IMR-90 (cell line): Measurements from ENCODE around the gene WDR47. TPM values are rescaled to one million over a fixed set of nuclear protein-coding genes. Genes with fewer than 3 reads are reported as not detected.

Source experiments
- ATAC-seq: fragments of 200-7000 bp; cut with Tn5 transposase; 2 replicates; pipeline ENCODE4 v1.9.1; 2020; ENCODE audit warnings: low read depth, mild to moderate bottlenecking, moderate library complexity
- BruUV-seq: library from RNA; stranded (reverse); fragments of 400-500 nt; replicated peaks from 2 replicates; lab custom pipeline; 2021; lab: Mats Ljungman, UMichigan
- CTCF ChIA-PET: fragments of 300-600 bp; formaldehyde crosslinking; extraction: SDS; loops from one replicate; lab custom pipeline; 2021; ENCODE audit warnings: antibody characterized with exemption; lab: Yijun Ruan, JAX
- POLR2A ChIA-PET: fragments of 300-600 bp; sonication (Branson Sonifier 250); formaldehyde crosslinking; loops from one replicate; lab custom pipeline; 2022; ENCODE audit warnings: antibody characterized with exemption; ENCODE audit not compliant: unreplicated experiment; lab: Charles Lee
- DNase-seq: peaks from one replicate; pipeline ENCODE4 v3.0.0; 2013
- H2AFZ ChIP-seq: replicated peaks from 2 replicates; pipeline ENCODE3; 2013; ENCODE audit warnings: low read length, mild to moderate bottlenecking; ENCODE audit not compliant: poor library complexity
- H2AK5ac ChIP-seq: 2 replicates; pipeline ENCODE4 v1.6.1; 2013; ENCODE audit warnings: low read depth, low read length, inconsistent platforms
- H2AK9ac ChIP-seq: replicated peaks from 2 replicates; pipeline ENCODE3; 2013; ENCODE audit warnings: mild to moderate bottlenecking, low read depth, low read length, moderate library complexity; ENCODE audit not compliant: poor library complexity
- H2BK120ac ChIP-seq: 2 replicates; pipeline ENCODE4 v1.6.1; 2013; ENCODE audit warnings: low read depth, low read length, inconsistent platforms
- H2BK15ac ChIP-seq: 3 replicates; pipeline ENCODE4 v1.6.1; 2013; ENCODE audit warnings: low read depth, low read length, inconsistent platforms
- H2BK20ac ChIP-seq: 2 replicates; pipeline ENCODE4 v1.6.1; 2013; ENCODE audit warnings: low read depth, mild to moderate bottlenecking, inconsistent platforms, low read length, moderate library complexity
- H2BK5ac ChIP-seq: 2 replicates; pipeline ENCODE4 v1.6.1; 2013; ENCODE audit warnings: mild to moderate bottlenecking, low read depth, low read length, inconsistent platforms; ENCODE audit not compliant: poor library complexity, severe bottlenecking
- H3K14ac ChIP-seq: replicated peaks from 2 replicates; pipeline ENCODE4 v1.6.1; 2013; ENCODE audit warnings: low read depth, low read length, inconsistent platforms
- H3K18ac ChIP-seq: 2 replicates; pipeline ENCODE4 v1.6.1; 2013; ENCODE audit warnings: low read depth, low read length, control low read depth
- H3K23ac ChIP-seq: 2 replicates; pipeline ENCODE4 v1.6.1; 2013; ENCODE audit warnings: low read depth, low read length, inconsistent platforms
- H3K27ac ChIP-seq: 2 replicates; pipeline ENCODE4 v1.5.1; 2013; ENCODE audit warnings: mild to moderate bottlenecking, control low read depth, low read length; ENCODE audit not compliant: insufficient read depth
- H3K27me3 ChIP-seq: 2 replicates; pipeline ENCODE4 v1.6.1; 2013; ENCODE audit warnings: low read length; ENCODE audit not compliant: control insufficient read depth, insufficient read depth
- H3K36me3 ChIP-seq: 2 replicates; pipeline ENCODE4 v1.6.1; 2013; ENCODE audit warnings: low read length, mixed read lengths; ENCODE audit not compliant: control insufficient read depth, insufficient read depth
- H3K4ac ChIP-seq: 2 replicates; pipeline ENCODE4 v1.6.1; 2013; ENCODE audit warnings: low read depth, low read length, inconsistent platforms
- H3K4me1 ChIP-seq: 2 replicates; pipeline ENCODE4 v1.6.1; 2013; ENCODE audit warnings: low read length, mixed read lengths; ENCODE audit not compliant: control insufficient read depth, insufficient read depth
- H3K4me2 ChIP-seq: 2 replicates; pipeline ENCODE4 v1.6.1; 2013; ENCODE audit warnings: low read depth, mild to moderate bottlenecking, control low read depth, low read length, moderate library complexity
- H3K4me3 ChIP-seq: 2 replicates; pipeline ENCODE4 v1.5.1; 2013; ENCODE audit warnings: low read depth, mild to moderate bottlenecking, control low read depth, low read length, moderate library complexity; ENCODE audit not compliant: insufficient read depth
- H3K56ac ChIP-seq: 2 replicates; pipeline ENCODE4 v1.6.1; 2013; ENCODE audit warnings: low read length, inconsistent platforms; ENCODE audit not compliant: insufficient read depth; ENCODE audit errors: extremely low read depth
- H3K79me1 ChIP-seq, 2 experiments: 2 replicates each; pipeline ENCODE4 v1.6.1; 2013; ENCODE audit warnings: low read length in 2 of 2, inconsistent platforms in 1 of 2, low read depth in 1 of 2
- H3K9ac ChIP-seq: 2 replicates; pipeline ENCODE4 v1.6.1; 2013; ENCODE audit warnings: low read depth, low read length, control low read depth
- H3K9me1 ChIP-seq: 2 replicates; pipeline ENCODE4 v1.6.1; 2013; ENCODE audit warnings: low read length, inconsistent platforms; ENCODE audit not compliant: insufficient read depth
- H3K9me3 ChIP-seq: 2 replicates; pipeline ENCODE4 v1.6.1; 2013; ENCODE audit warnings: low read length; ENCODE audit not compliant: control insufficient read depth, insufficient read depth
- H4K20me1 ChIP-seq: 2 replicates; pipeline ENCODE4 v1.6.1; 2013; ENCODE audit warnings: low read length, inconsistent platforms; ENCODE audit not compliant: insufficient read depth
- H4K5ac ChIP-seq: 2 replicates; pipeline ENCODE4 v1.6.1; 2013; ENCODE audit warnings: mild to moderate bottlenecking, low read depth, low read length, control low read depth
- H4K8ac ChIP-seq, 2 experiments: 2 replicates each; pipeline ENCODE4 v1.6.1; 2013; ENCODE audit warnings: low read depth in 2 of 2, low read length in 2 of 2, control low read depth in 1 of 2, inconsistent platforms in 1 of 2
- H4K91ac ChIP-seq: 2 replicates; pipeline ENCODE4 v1.6.1; 2013; ENCODE audit warnings: low read depth, low read length, inconsistent platforms; ENCODE audit not compliant: insufficient read depth
- BHLHE40 ChIP-seq: fragments of 150-350 bp; IDR thresholded peaks from 2 replicates; pipeline ENCODE4 v1.6.1; 2016; ENCODE audit warnings: mild to moderate bottlenecking, low read depth, low read length
- CEBPB ChIP-seq: IDR thresholded peaks from 2 replicates; pipeline ENCODE4 v1.6.1; 2012; ENCODE audit warnings: low read depth, low read length, improper control_type of control experiment
- CHD1 ChIP-seq: IDR thresholded peaks from 2 replicates; pipeline ENCODE4 v1.6.1; 2012; ENCODE audit warnings: low read depth, low read length, improper control_type of control experiment
- FOS ChIP-seq: fragments of 150-350 bp; IDR thresholded peaks from 2 replicates; pipeline ENCODE4 v1.6.1; 2016; ENCODE audit warnings: low read depth, low read length
- MAFK ChIP-seq: IDR thresholded peaks from 2 replicates; pipeline ENCODE4 v1.6.1; 2012; ENCODE audit warnings: low read depth, low read length, improper control_type of control experiment
- MAZ ChIP-seq: IDR thresholded peaks from 2 replicates; pipeline ENCODE4 v1.6.1; 2012; ENCODE audit warnings: low read depth, mild to moderate bottlenecking, low read length, improper control_type of control experiment, moderate library complexity, borderline replicate concordance
- MXI1 ChIP-seq: IDR thresholded peaks from 2 replicates; pipeline ENCODE4 v1.6.1; 2012; ENCODE audit warnings: low read depth, mild to moderate bottlenecking, low read length, moderate library complexity, borderline replicate concordance
- NFE2L2 ChIP-seq: fragments of 150-350 bp; IDR thresholded peaks from 2 replicates; pipeline ENCODE4 v1.6.1; 2016; ENCODE audit warnings: low read depth, mild to moderate bottlenecking, low read length
- POLR2A ChIP-seq: IDR thresholded peaks from 2 replicates; pipeline ENCODE4 v1.6.1; 2012; ENCODE audit warnings: mild to moderate bottlenecking, low read depth, low read length
- RAD21 ChIP-seq: IDR thresholded peaks from 2 replicates; pipeline ENCODE4 v1.6.1; 2012; ENCODE audit warnings: low read length, improper control_type of control experiment
- RCOR1 ChIP-seq: IDR thresholded peaks from 2 replicates; pipeline ENCODE4 v1.6.1; 2012; ENCODE audit warnings: mild to moderate bottlenecking, low read length, improper control_type of control experiment; ENCODE audit not compliant: insufficient replicate concordance
- RFX5 ChIP-seq: IDR thresholded peaks from 2 replicates; pipeline ENCODE4 v1.8.0; 2012; ENCODE audit warnings: low read depth, mild to moderate bottlenecking, low read length, moderate library complexity
- SMC3 ChIP-seq: fragments of 150-350 bp; IDR thresholded peaks from 2 replicates; pipeline ENCODE4 v1.6.1; 2016; ENCODE audit warnings: low read depth, mild to moderate bottlenecking, antibody characterized with exemption, low read length, moderate library complexity
- WGBS, 2 experiments: methylation state at CpG; one replicate each; pipeline versions ENCODE4 v1.1.5 to v1.1.7; 2013; ENCODE audit warnings: missing lambda C conversion rate in 2 of 2; ENCODE audit not compliant: insufficient read length in 1 of 2; ENCODE audit errors: extremely low coverage in 2 of 2; 5-methylcytosine and 5-hydroxymethylcytosine counted together
- dilution Hi-C: fragments of 300-500 bp; cut with HindIII; formaldehyde crosslinking; loops from one replicate; pipeline ENCODE4 v1.14.3; 2018; ENCODE audit warnings: low sequenced_read_pairs; ENCODE audit not compliant: unreplicated experiment
- in situ Hi-C: fragments of 300-500 bp; cut with MboI; formaldehyde crosslinking; loops from 3 replicates; pipeline ENCODE4 v1.14.3; 2019; ENCODE audit warnings: low sequenced_read_pairs, inconsistent platforms, mixed read lengths
- intact Hi-C: fragments of 100-400 bp; cut with micrococcal nuclease; formaldehyde crosslinking; loops from 2 replicates; pipeline ENCODE4 v1.10.0; 2022
- polyA plus RNA-seq, 3 experiments: library from polyadenylated mRNA; depleted of rRNA; stranded (reverse); fragments of >200 nt; gene quantifications; 2 replicates each; pipeline ENCODE4 v1.2.3, GENCODE V29; 2012; ENCODE audit warnings: low replicate concordance in 1 of 3
- total RNA-seq: library from RNA; depleted of rRNA; stranded (reverse); fragments of >200 nt; gene quantifications from 2 replicates; pipeline ENCODE4 v1.2.3, GENCODE V29; 2012
- TF ChIP-seq, protein P1 (sequence below): conservative IDR thresholded peaks from 2 replicates; pipeline ENCODE4 v1.5.1; 2012; ENCODE audit warnings: mild to moderate bottlenecking, low read depth, low read length, improper control_type of control experiment
- TF ChIP-seq, protein P2 (sequence below): fragments of 150-350 bp; IDR thresholded peaks from 2 replicates; pipeline ENCODE4 v1.6.1; 2016; ENCODE audit warnings: low read depth, mild to moderate bottlenecking, low read length, moderate library complexity, borderline replicate concordance
- TF ChIP-seq, protein P3 (sequence below): fragments of 150-350 bp; IDR thresholded peaks from 2 replicates; pipeline ENCODE4 v1.6.1; 2017; ENCODE audit warnings: mild to moderate bottlenecking, antibody characterized with exemption, low read length, low read depth

The WDR47 gene
- total and polyA plus RNA-seq, 2 of the 4 experiments (the other 2 are of a cell fraction), result 8.2 to 17.4 TPM

DNA sequence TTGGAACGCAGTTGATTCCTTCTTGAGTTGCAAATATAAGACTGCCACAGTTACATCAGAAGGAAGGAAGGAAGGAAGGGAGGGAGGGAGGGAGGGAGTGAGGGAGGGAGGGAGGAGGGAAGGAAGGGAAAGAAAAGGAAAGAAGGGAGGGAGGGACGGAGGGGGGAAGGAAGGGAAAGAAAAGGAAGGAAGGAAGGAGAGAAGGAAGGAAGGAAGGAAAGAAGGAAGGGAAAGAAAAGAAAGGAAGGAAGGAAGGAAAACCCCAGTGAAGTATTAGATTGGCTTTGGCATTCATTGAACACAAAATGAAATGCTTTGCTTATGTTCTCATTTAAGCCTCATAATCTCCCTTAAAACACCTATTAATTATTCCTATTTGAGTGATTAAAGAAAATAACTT, 6.4 kb upstream of the WDR47 start:
- no peak overlapping the region for H4K91ac ChIP-seq
- in situ Hi-C loops, result no loop called here
- H3K79me1 ChIP-seq, result no peaks in the 10 kb centered on the region
- H2AK9ac ChIP-seq, result no peak overlapping the region
- H3K9me3 ChIP-seq, result no peaks in the 10 kb centered on the region
- no peak overlapping the region for H3K27ac ChIP-seq
- no peak overlapping the region for H2BK20ac ChIP-seq
- no peak overlapping the region for H3K56ac ChIP-seq
- H2BK15ac ChIP-seq, result no peak overlapping the region
- dilution Hi-C loops, result no loop called here
- H2AK5ac ChIP-seq, result no peak overlapping the region
- ChIA-PET POLR2A (no interaction called here), CTCF (no interaction called here)
- H3K18ac ChIP-seq, result no peak overlapping the region
- no peak overlapping the region for H2BK120ac ChIP-seq
- no peaks in the 10 kb centered on the region for H3K27me3 ChIP-seq
- no peak overlapping the region for H4K5ac ChIP-seq
- ATAC-seq, result no peak
- no peak overlapping the region for H4K8ac ChIP-seq
- H3K14ac ChIP-seq, result no peak overlapping the region
- no peaks in the 10 kb centered on the region for H3K9me1 ChIP-seq
- H3K4ac ChIP-seq, result no peak overlapping the region
- H3K36me3 ChIP-seq, result no peaks in the 10 kb centered on the region
- H2BK5ac ChIP-seq, result no peak overlapping the region
- no peaks in the 10 kb centered on the region for H4K20me1 ChIP-seq
- no peaks in the 10 kb centered on the region for H3K4me1 ChIP-seq
- H3K4me2 ChIP-seq, result no peak overlapping the region
- TF ChIP-seq RAD21, result no peak
- no peak for TF ChIP-seq BHLHE40
- TF ChIP-seq MXI1, result no peak
- TF ChIP-seq CHD1, result no peak
- TF ChIP-seq, protein P1, sequence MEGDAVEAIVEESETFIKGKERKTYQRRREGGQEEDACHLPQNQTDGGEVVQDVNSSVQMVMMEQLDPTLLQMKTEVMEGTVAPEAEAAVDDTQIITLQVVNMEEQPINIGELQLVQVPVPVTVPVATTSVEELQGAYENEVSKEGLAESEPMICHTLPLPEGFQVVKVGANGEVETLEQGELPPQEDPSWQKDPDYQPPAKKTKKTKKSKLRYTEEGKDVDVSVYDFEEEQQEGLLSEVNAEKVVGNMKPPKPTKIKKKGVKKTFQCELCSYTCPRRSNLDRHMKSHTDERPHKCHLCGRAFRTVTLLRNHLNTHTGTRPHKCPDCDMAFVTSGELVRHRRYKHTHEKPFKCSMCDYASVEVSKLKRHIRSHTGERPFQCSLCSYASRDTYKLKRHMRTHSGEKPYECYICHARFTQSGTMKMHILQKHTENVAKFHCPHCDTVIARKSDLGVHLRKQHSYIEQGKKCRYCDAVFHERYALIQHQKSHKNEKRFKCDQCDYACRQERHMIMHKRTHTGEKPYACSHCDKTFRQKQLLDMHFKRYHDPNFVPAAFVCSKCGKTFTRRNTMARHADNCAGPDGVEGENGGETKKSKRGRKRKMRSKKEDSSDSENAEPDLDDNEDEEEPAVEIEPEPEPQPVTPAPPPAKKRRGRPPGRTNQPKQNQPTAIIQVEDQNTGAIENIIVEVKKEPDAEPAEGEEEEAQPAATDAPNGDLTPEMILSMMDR, result no peak
- TF ChIP-seq FOS, result no peak
- TF ChIP-seq, protein P2, sequence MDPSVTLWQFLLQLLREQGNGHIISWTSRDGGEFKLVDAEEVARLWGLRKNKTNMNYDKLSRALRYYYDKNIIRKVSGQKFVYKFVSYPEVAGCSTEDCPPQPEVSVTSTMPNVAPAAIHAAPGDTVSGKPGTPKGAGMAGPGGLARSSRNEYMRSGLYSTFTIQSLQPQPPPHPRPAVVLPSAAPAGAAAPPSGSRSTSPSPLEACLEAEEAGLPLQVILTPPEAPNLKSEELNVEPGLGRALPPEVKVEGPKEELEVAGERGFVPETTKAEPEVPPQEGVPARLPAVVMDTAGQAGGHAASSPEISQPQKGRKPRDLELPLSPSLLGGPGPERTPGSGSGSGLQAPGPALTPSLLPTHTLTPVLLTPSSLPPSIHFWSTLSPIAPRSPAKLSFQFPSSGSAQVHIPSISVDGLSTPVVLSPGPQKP, result no peak
- TF ChIP-seq, protein P3, sequence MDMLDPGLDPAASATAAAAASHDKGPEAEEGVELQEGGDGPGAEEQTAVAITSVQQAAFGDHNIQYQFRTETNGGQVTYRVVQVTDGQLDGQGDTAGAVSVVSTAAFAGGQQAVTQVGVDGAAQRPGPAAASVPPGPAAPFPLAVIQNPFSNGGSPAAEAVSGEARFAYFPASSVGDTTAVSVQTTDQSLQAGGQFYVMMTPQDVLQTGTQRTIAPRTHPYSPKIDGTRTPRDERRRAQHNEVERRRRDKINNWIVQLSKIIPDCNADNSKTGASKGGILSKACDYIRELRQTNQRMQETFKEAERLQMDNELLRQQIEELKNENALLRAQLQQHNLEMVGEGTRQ, result no peak
- no peak for TF ChIP-seq MAZ
- no peak for TF ChIP-seq RCOR1
- no peak for TF ChIP-seq SMC3
- no peak for TF ChIP-seq RFX5
- no peak for TF ChIP-seq POLR2A
- TF ChIP-seq MAFK, result no peak
- TF ChIP-seq CEBPB, result no peak
- TF ChIP-seq NFE2L2, result no peak
- no peak overlapping the region for H3K23ac ChIP-seq
- BruUV-seq, result no TSS peak
- no peak for DNase-seq
- no peak overlapping the region for H3K9ac ChIP-seq
- 0% methylated on average over 1 of the region's 2 CpGs; no CpG with 5 or more reads in 1 of the 2 experiments for WGBS, 2 experiments
- H3K4me3 ChIP-seq, result no peak overlapping the region
- intact Hi-C loops, result no loop called here
- no peak overlapping the region for H2AFZ ChIP-seq
